Measurements from ENCODE around the gene TFR2.

DNA sequence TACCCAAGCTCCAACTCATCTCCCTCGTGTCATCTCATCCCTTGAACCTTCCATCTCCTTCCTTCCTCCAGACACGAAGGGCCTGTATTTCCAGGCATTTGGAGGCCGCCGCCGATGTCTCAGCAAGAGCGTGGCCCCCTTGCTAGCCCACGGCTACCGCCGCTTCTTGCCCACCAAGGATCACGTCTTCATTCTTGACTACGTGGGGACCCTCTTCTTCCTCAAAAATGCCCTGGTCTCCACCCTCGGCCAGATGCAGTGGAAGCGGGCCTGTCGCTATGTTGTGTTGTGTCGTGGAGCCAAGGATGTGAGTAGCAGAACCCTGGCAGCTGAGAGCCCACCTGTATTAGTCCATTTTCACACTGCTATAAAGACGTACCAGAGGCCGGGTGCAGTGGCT, 49.8 kb downstream of the TFR2 start:
- TF ChIP-seq EZH2 (IDR thresholded peaks at IDR 0.05) (no peak), YY1 (IDR thresholded peaks at IDR 0.05; ENCODE audit: extremely low read depth, insufficient replicate concordance, low read depth, low read length) (no peak), EZH2phosphoT487 (IDR thresholded peaks at IDR 0.05; ENCODE audit: borderline replicate concordance) (no peak), POLR2AphosphoS5 (IDR thresholded peaks at IDR 0.05; ENCODE audit: low read depth, low read length) (no peak), POLR2A (IDR thresholded peaks at IDR 0.05; ENCODE audit: borderline replicate concordance, extremely low read depth, insufficient read depth, insufficient read length) (no peak), RAD21 (IDR thresholded peaks at IDR 0.05; ENCODE audit: low read depth) (no peak), ELF1 (IDR thresholded peaks at IDR 0.05; ENCODE audit: borderline replicate concordance, low read depth) (no peak), SIN3A (IDR thresholded peaks at IDR 0.05; ENCODE audit: low read depth) (no peak), CEBPB (IDR thresholded peaks at IDR 0.05; ENCODE audit: low read depth) (no peak)
- TF ChIP-seq, protein P1, sequence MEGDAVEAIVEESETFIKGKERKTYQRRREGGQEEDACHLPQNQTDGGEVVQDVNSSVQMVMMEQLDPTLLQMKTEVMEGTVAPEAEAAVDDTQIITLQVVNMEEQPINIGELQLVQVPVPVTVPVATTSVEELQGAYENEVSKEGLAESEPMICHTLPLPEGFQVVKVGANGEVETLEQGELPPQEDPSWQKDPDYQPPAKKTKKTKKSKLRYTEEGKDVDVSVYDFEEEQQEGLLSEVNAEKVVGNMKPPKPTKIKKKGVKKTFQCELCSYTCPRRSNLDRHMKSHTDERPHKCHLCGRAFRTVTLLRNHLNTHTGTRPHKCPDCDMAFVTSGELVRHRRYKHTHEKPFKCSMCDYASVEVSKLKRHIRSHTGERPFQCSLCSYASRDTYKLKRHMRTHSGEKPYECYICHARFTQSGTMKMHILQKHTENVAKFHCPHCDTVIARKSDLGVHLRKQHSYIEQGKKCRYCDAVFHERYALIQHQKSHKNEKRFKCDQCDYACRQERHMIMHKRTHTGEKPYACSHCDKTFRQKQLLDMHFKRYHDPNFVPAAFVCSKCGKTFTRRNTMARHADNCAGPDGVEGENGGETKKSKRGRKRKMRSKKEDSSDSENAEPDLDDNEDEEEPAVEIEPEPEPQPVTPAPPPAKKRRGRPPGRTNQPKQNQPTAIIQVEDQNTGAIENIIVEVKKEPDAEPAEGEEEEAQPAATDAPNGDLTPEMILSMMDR (IDR thresholded peaks at IDR 0.05 in 2 of 3, conservative IDR thresholded peaks at IDR 0.05 in 1 of 3; ENCODE audit: borderline replicate concordance in 1 of 3, insufficient read depth in 1 of 3, low read depth in 2 of 3, low read length in 2 of 3), result no peak
- TF ChIP-seq, protein P2, sequence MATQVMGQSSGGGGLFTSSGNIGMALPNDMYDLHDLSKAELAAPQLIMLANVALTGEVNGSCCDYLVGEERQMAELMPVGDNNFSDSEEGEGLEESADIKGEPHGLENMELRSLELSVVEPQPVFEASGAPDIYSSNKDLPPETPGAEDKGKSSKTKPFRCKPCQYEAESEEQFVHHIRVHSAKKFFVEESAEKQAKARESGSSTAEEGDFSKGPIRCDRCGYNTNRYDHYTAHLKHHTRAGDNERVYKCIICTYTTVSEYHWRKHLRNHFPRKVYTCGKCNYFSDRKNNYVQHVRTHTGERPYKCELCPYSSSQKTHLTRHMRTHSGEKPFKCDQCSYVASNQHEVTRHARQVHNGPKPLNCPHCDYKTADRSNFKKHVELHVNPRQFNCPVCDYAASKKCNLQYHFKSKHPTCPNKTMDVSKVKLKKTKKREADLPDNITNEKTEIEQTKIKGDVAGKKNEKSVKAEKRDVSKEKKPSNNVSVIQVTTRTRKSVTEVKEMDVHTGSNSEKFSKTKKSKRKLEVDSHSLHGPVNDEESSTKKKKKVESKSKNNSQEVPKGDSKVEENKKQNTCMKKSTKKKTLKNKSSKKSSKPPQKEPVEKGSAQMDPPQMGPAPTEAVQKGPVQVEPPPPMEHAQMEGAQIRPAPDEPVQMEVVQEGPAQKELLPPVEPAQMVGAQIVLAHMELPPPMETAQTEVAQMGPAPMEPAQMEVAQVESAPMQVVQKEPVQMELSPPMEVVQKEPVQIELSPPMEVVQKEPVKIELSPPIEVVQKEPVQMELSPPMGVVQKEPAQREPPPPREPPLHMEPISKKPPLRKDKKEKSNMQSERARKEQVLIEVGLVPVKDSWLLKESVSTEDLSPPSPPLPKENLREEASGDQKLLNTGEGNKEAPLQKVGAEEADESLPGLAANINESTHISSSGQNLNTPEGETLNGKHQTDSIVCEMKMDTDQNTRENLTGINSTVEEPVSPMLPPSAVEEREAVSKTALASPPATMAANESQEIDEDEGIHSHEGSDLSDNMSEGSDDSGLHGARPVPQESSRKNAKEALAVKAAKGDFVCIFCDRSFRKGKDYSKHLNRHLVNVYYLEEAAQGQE (IDR thresholded peaks at IDR 0.05; ENCODE audit: low read depth), result no peak
- TF ChIP-seq, protein P3, sequence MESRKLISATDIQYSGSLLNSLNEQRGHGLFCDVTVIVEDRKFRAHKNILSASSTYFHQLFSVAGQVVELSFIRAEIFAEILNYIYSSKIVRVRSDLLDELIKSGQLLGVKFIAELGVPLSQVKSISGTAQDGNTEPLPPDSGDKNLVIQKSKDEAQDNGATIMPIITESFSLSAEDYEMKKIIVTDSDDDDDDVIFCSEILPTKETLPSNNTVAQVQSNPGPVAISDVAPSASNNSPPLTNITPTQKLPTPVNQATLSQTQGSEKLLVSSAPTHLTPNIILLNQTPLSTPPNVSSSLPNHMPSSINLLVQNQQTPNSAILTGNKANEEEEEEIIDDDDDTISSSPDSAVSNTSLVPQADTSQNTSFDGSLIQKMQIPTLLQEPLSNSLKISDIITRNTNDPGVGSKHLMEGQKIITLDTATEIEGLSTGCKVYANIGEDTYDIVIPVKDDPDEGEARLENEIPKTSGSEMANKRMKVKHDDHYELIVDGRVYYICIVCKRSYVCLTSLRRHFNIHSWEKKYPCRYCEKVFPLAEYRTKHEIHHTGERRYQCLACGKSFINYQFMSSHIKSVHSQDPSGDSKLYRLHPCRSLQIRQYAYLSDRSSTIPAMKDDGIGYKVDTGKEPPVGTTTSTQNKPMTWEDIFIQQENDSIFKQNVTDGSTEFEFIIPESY (IDR thresholded peaks at IDR 0.05; ENCODE audit: extremely low read depth, insufficient replicate concordance, low read length), result no peak

Data from HCT116 (cell line).